ENCODE data around the gene CBFA2T3. TPM values are rescaled to one million over a fixed set of nuclear protein-coding genes. Genes with fewer than 3 reads are reported as not detected.

The CBFA2T3 gene
- total RNA-seq, 1 donor from 2014 or later = not detected

- no peak for TF ChIP-seq CTCF (IDR thresholded peaks at IDR 0.05)
- H3K4me1 Mint-ChIP-seq (ENCODE audit: low read depth) = no peaks in the 10 kb centered on the region
- no peaks in the 10 kb centered on the region for H3K9me3 Mint-ChIP-seq (ENCODE audit: low read depth)
These were observed 99.3 kb downstream of the CBFA2T3 start for GRCh38 chr16:88877564-88878289.

GRCh38 chr16:88876942-88877526 lies 100.0 kb downstream of the CBFA2T3 start:
- H3K27ac Mint-ChIP-seq (ENCODE audit: unreplicated experiment) = no peak overlapping the region
- H3K4me3 Mint-ChIP-seq (ENCODE audit: unreplicated experiment) = no peak overlapping the region
- H3K9me3 Mint-ChIP-seq (ENCODE audit: low read depth) = no peaks in the 10 kb centered on the region
- H3K4me1 Mint-ChIP-seq (ENCODE audit: low read depth) = no peaks in the 10 kb centered on the region
- H3K27me3 Mint-ChIP-seq (ENCODE audit: low read depth) = peaks cover 29% of the 10 kb centered on the region
- H3K36me3 Mint-ChIP-seq (ENCODE audit: low read depth) = no peaks in the 10 kb centered on the region
- no peak for TF ChIP-seq CTCF (IDR thresholded peaks at IDR 0.05)
- no peak for DNase-seq (ENCODE audit: low spot score)

More at GRCh38 chr16:88877564-88878289, 99.3 kb downstream of the CBFA2T3 start:
- Mint-ChIP-seq H3K36me3 (ENCODE audit: low read depth) (no peaks in the 10 kb centered on the region), H3K4me3 (ENCODE audit: unreplicated experiment) (no peak overlapping the region), H3K27ac (ENCODE audit: unreplicated experiment) (no peak overlapping the region), H3K27me3 (ENCODE audit: low read depth) (peaks cover 31% of the 10 kb centered on the region)
- DNase-seq (ENCODE audit: low spot score) = no peak

GRCh38 chr16:88875703-88876234 lies 101.2 kb downstream of the CBFA2T3 start:
- Mint-ChIP-seq H3K4me1 (ENCODE audit: low read depth) (no peaks in the 10 kb centered on the region), H3K4me3 (ENCODE audit: unreplicated experiment) (no peak overlapping the region), H3K9me3 (ENCODE audit: low read depth) (no peaks in the 10 kb centered on the region), H3K27ac (ENCODE audit: unreplicated experiment) (peak overlapping the region; percentile 9), H3K27me3 (ENCODE audit: low read depth) (peaks cover 33% of the 10 kb centered on the region), H3K36me3 (ENCODE audit: low read depth) (no peaks in the 10 kb centered on the region)
- TF ChIP-seq CTCF (IDR thresholded peaks at IDR 0.05) = no peak
- no peak for DNase-seq (ENCODE audit: low spot score)

GRCh38 chr16:88874938-88875599 lies 101.9 kb downstream of the CBFA2T3 start:
- H3K4me1 Mint-ChIP-seq (ENCODE audit: low read depth) = no peaks in the 10 kb centered on the region
- no peak for TF ChIP-seq CTCF (IDR thresholded peaks at IDR 0.05)
- no peak overlapping the region for H3K4me3 Mint-ChIP-seq (ENCODE audit: unreplicated experiment)
- no peaks in the 10 kb centered on the region for H3K9me3 Mint-ChIP-seq (ENCODE audit: low read depth)
- peaks cover 33% of the 10 kb centered on the region for H3K27me3 Mint-ChIP-seq (ENCODE audit: low read depth)
- no peak overlapping the region for H3K27ac Mint-ChIP-seq (ENCODE audit: unreplicated experiment)
- DNase-seq (ENCODE audit: low spot score) = no peak
- no peaks in the 10 kb centered on the region for H3K36me3 Mint-ChIP-seq (ENCODE audit: low read depth)

GRCh38 chr16:88872650-88873331 lies 104.2 kb downstream of the CBFA2T3 start:
- Mint-ChIP-seq H3K4me3 (ENCODE audit: unreplicated experiment) (no peak overlapping the region), H3K36me3 (ENCODE audit: low read depth) (no peaks in the 10 kb centered on the region), H3K4me1 (ENCODE audit: low read depth) (no peaks in the 10 kb centered on the region), H3K27ac (ENCODE audit: unreplicated experiment) (no peak overlapping the region), H3K9me3 (ENCODE audit: low read depth) (no peaks in the 10 kb centered on the region), H3K27me3 (ENCODE audit: low read depth) (peaks cover 30% of the 10 kb centered on the region)
- no peak for DNase-seq (ENCODE audit: low spot score)
- no peak for TF ChIP-seq CTCF (IDR thresholded peaks at IDR 0.05)

Measured in chondrocyte (in vitro differentiated cells).